Loucy (cell line): ENCODE measurements around the gene SYT8.

ENCODE experiments used
- H2AFZ ChIP-seq: fragments of 200-600 bp; sonication (generic); 2 replicates; pipeline ENCODE4 v1.6.0; 2016; ENCODE audit warnings: antibody characterized with exemption, mild to moderate bottlenecking, low read length, moderate library complexity
- H3F3A ChIP-seq: fragments of 200-600 bp; 2 replicates; pipeline ENCODE4 v1.6.0; 2016; ENCODE audit warnings: antibody characterized with exemption, low read depth, mild to moderate bottlenecking
- H3K27me3 ChIP-seq: fragments of 200-600 bp; sonication (generic); 2 replicates; pipeline ENCODE4 v1.6.1; 2014; ENCODE audit warnings: low read length, mild to moderate bottlenecking; ENCODE audit not compliant: insufficient read depth, poor library complexity, severe bottlenecking
- H3K36me3 ChIP-seq: fragments of 200-600 bp; sonication (generic); 2 replicates; pipeline ENCODE4 v1.6.1; 2016; ENCODE audit warnings: low read length; ENCODE audit not compliant: insufficient read depth
- H3K4me1 ChIP-seq: fragments of 200-600 bp; sonication (generic); 2 replicates; pipeline ENCODE4 v1.5.1; 2014; ENCODE audit warnings: low read length, mild to moderate bottlenecking; ENCODE audit not compliant: insufficient read depth, poor library complexity, severe bottlenecking
- H3K4me2 ChIP-seq: fragments of 200-600 bp; sonication (generic); 2 replicates; pipeline ENCODE4 v1.6.0; 2014; ENCODE audit warnings: antibody characterized with exemption, low read length, low read depth, mild to moderate bottlenecking; ENCODE audit not compliant: poor library complexity, severe bottlenecking
- H3K4me3 ChIP-seq: fragments of 200-600 bp; sonication (generic); 2 replicates; pipeline ENCODE4 v1.5.1; 2014; ENCODE audit warnings: low read length, mild to moderate bottlenecking, mixed read lengths; ENCODE audit not compliant: poor library complexity, severe bottlenecking
- H3K79me2 ChIP-seq: fragments of 200-600 bp; sonication (generic); 2 replicates; pipeline ENCODE4 v1.6.1; 2014; ENCODE audit warnings: low read length; ENCODE audit not compliant: insufficient read depth
- H3K9ac ChIP-seq: fragments of 200-600 bp; sonication (generic); 2 replicates; pipeline ENCODE4 v1.6.0; 2014; ENCODE audit warnings: mild to moderate bottlenecking, low read depth, low read length, moderate library complexity; ENCODE audit not compliant: poor library complexity, severe bottlenecking
- H3K9me2 ChIP-seq: fragments of 200-600 bp; sonication (generic); replicated peaks from 2 replicates; pipeline ENCODE4 v1.6.1; 2016; ENCODE audit warnings: low read depth, low read length, mixed read lengths
- H3K9me3 ChIP-seq: fragments of 200-600 bp; sonication (generic); 2 replicates; pipeline ENCODE4 v1.6.1; 2014; ENCODE audit warnings: mild to moderate bottlenecking, antibody characterized with exemption, low read length, low read depth; ENCODE audit not compliant: insufficient read depth
- H4K20me1 ChIP-seq: fragments of 200-600 bp; sonication (generic); 2 replicates; pipeline ENCODE4 v1.6.0; 2014; ENCODE audit warnings: antibody characterized with exemption, low read length, mild to moderate bottlenecking; ENCODE audit not compliant: insufficient read depth, poor library complexity, severe bottlenecking
- CTCF ChIP-seq: fragments of 200-600 bp; sonication (generic); conservative IDR thresholded peaks from 2 replicates; pipeline ENCODE4 v1.5.1; 2014; ENCODE audit warnings: mild to moderate bottlenecking, antibody characterized with exemption, low read length
- EZH2phosphoT487 ChIP-seq: fragments of 200-600 bp; IDR thresholded peaks from 2 replicates; pipeline ENCODE4 v1.6.1; 2018; ENCODE audit warnings: antibody characterized with exemption, mild to moderate bottlenecking, moderate library complexity, borderline replicate concordance

Gene SYT8

DNA sequence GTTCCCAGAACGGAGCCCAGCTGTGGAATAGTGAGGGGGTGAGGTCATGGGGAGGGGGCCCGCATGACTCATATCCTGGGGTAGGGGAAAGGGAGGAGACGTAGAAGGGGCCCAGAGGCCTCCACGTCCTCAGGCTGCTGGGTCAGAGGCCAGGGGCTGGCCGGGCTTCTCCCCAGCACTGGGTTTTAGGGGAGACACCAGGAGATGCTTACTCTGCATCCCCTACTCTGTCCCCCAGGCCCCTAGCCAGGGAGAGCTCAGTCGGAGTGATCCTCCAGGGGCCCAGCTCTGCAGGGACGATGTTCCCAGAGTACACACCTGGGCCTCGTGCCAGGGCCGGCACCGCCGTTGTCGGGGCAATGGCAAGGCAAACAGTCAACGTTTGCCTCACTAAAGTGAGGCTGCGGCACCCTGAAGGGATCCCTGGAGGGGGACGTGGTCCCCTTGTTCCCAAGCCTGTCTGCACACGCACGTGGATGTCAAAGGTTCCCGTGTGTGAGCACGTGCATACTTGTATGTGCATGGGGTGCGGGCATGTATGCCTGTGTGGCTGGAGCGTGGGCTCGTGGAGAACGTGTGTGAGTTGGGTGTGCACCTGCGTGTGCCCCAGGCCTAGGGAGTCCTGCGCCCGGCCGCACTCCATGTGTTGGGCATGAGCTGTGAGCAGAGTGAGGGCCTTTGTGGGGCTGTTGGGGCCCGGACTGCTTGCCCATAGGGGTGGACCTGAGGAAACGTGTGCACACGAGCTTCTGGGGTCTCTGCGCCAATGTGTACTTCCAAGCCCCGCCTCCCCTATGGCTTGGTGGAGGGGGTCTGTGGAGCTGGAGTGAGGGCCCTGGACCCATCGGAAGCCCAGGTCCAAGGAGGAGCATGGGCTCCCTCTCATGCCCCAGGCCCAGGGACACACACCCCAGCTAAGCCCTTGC is 42.7 kb downstream of the SYT8 start:
- Histone ChIP-seq H3K4me1 (no peaks in the 10 kb centered on the region), H3K9me2 (no peaks in the 10 kb centered on the region), H3K4me3 (no peak overlapping the region), H4K20me1 (peaks cover 4% of the 10 kb centered on the region), H2AFZ (no peak overlapping the region), H3K9me3 (no peaks in the 10 kb centered on the region), H3K27me3 (no peaks in the 10 kb centered on the region), H3K79me2 (peaks cover 7% of the 10 kb centered on the region; the same call in 1 of the 2 replicates), H3K4me2 (no peak overlapping the region), H3F3A (no peaks in the 10 kb centered on the region), H3K9ac (no peak overlapping the region), H3K36me3 (no peaks in the 10 kb centered on the region)
- TF ChIP-seq EZH2phosphoT487: no peak
- TF ChIP-seq CTCF: no peak

DNA sequence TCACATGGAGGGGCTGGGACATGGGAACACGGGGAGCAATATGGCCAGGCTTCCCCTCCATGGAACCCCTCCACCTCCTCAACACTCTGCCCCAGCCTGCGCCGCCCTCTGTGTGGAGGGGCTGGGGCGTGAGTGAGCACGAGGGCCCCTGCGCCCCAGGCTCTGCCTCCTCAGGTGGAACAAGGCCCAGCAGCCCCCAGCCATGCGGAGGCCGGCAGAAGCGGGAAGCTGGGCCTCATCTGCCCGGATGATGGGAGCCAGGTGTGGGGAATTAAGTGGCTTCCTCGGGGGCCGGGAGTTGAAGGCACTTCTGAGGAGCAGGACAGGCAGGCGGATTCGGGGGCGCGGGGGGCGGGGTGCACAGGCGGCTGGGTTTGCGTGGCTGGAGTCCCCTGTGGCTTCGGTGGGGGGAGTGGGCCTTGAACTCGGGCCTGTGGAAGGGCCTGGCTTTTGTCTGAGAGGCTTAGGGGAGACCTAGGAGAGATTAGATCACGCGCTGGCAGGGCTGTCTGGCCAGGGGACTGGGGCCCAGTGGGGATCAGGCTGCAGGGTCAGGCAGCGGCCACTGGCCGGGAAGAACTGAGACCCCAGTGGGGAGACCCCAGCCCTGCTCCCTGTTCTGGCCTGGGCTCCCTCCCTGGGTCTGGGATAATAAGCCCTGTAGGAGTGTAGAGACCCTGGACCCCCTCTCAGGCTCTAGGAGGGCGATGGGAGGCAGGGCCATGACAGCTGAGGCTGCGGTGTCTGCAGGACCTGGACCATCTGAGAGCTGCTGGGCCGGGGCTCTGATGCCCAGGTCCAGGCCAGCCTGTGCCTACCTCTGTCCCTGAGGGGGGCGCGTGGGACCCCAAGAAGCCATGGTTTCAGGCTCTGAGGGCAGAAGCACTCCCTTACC is 43.6 kb downstream of the SYT8 start:
- no peak overlapping the region for H3K4me2 ChIP-seq

More for the DNA sequence above, 43.6 kb downstream of the SYT8 start:
- Histone ChIP-seq H4K20me1 (peaks cover 4% of the 10 kb centered on the region), H3K4me1 (peaks cover 8% of the 10 kb centered on the region), H3F3A (no peaks in the 10 kb centered on the region), H3K4me3 (no peak overlapping the region), H2AFZ (no peak overlapping the region), H3K9ac (no peak overlapping the region), H3K79me2 (peaks cover 7% of the 10 kb centered on the region; the same call in 1 of the 2 replicates), H3K27me3 (no peaks in the 10 kb centered on the region), H3K9me3 (no peaks in the 10 kb centered on the region), H3K36me3 (peaks cover 3% of the 10 kb centered on the region; the same call in 1 of the 2 replicates), H3K9me2 (no peaks in the 10 kb centered on the region)
- TF ChIP-seq EZH2phosphoT487 (no peak), CTCF (no peak)
